Fibroblast of villous mesenchyme (primary cell): ENCODE results near the gene ADAMTSL1. TPM values are rescaled to one million over a fixed set of nuclear protein-coding genes. Genes with fewer than 3 reads are reported as not detected.
A peak's percentile ranks its signal among the peaks of the same experiment; 100 is the strongest.

ENCODE experiments used
- DNase-seq: peaks from one replicate; pipeline ENCODE4 v3.0.0-alpha.2; 2010; ENCODE audit warnings: low read depth
- H3K4me3 ChIP-seq: 2 replicates; pipeline ENCODE4 v1.5.1; 2011; ENCODE audit warnings: low read depth, mild to moderate bottlenecking, low read length
- total RNA-seq: library from RNA; depleted of rRNA; stranded (reverse); fragments of >200 nt; gene quantifications from 2 replicates; pipeline ENCODE4 v1.2.3, GENCODE V29; 2012
- TF ChIP-seq, protein P1 (sequence below): IDR thresholded peaks from 2 replicates; pipeline ENCODE4 v1.5.1; 2012; ENCODE audit warnings: low read depth, mild to moderate bottlenecking, low read length; ENCODE audit not compliant: insufficient read depth

The ADAMTSL1 gene
- total RNA-seq, 1 donor, result 3.0 TPM

DNA sequence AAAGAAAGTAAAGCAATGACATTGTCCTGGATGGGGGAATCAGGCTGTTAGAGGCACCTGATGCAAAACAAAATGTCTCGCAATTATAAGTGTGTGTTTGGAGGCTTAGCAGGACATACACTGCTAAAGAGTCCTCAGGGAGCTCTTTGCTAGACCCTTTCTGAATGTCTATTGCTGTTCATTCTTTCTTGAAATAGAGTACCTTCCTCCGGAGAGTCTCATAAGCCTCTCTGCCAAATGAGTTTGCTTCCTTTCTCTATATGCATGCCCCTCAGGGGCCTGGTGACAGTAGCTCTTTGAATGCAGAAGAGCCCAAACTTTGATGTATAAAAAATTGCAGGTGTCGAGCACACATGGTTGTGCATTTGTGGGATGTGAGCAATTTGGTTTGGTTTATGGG lies 26.4 kb upstream of the ADAMTSL1 start:
- DNase-seq, result no peak
- TF ChIP-seq, protein P1, sequence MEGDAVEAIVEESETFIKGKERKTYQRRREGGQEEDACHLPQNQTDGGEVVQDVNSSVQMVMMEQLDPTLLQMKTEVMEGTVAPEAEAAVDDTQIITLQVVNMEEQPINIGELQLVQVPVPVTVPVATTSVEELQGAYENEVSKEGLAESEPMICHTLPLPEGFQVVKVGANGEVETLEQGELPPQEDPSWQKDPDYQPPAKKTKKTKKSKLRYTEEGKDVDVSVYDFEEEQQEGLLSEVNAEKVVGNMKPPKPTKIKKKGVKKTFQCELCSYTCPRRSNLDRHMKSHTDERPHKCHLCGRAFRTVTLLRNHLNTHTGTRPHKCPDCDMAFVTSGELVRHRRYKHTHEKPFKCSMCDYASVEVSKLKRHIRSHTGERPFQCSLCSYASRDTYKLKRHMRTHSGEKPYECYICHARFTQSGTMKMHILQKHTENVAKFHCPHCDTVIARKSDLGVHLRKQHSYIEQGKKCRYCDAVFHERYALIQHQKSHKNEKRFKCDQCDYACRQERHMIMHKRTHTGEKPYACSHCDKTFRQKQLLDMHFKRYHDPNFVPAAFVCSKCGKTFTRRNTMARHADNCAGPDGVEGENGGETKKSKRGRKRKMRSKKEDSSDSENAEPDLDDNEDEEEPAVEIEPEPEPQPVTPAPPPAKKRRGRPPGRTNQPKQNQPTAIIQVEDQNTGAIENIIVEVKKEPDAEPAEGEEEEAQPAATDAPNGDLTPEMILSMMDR, result no peak
- H3K4me3 ChIP-seq, result no peak overlapping the region

DNA sequence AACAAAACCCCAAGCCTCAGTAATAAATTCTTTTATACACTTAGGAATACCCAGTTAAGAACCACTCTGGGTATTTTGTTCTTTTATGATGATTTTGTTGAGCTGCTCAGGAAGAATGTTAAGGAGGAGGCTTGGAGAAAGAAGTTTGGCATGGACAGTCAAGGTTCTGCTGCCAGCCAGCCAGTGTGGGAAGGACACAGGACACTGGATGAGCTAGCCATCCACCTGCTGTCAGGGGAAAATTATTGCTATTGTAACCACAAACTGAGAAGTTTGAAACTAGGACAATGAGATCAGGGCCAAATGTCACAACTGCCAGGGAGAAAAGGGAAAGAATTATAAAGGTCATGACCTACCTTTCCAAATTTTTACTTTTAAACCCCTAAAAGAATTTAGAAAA lies 25.9 kb upstream of the ADAMTSL1 start:
- DNase-seq, result no peak
- H3K4me3 ChIP-seq, result no peak overlapping the region
- TF ChIP-seq, protein P1, result no peak

DNA sequence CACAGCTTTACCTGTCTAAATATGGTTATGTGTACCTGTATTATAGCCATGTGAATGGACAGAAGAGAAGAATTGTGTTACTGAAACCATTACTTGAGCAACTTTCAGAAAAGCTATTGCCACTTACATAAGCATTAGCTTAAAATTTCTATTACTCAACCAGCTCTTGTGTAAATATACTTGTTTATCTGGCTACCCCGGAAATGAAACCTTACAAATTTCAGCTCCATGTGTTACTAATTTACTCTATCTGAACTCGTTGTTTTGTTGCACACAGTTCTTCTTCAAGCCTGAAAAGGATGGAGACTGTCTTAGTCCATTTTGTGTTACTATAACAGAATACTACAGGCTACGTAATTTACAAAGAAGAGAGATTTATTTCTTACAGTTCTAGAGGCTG lies 22.5 kb upstream of the ADAMTSL1 start:
- no peak overlapping the region for H3K4me3 ChIP-seq
- TF ChIP-seq, protein P1, result no peak
- DNase-seq, result peak; percentile 76

DNA sequence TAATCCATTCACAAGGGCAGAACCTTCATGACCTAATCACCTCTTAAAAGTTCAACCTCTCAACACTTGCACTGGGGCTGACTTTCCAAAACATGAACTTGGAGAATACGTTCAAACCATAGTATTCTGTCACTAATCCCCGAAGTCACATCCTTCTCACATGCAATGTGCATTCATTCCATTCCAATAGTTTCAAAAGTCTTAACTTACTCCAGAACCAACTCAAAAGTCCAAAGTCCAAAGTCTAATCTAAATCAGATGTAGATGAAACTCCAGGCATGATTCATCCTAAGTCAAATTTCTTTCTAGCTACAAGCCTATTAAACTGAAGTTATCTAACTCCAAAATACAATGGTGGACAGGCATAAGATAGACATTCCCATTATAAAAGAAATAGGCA lies 21.7 kb upstream of the ADAMTSL1 start:
- DNase-seq, result no peak
- TF ChIP-seq, protein P1, result no peak
- H3K4me3 ChIP-seq, result no peak overlapping the region

DNA sequence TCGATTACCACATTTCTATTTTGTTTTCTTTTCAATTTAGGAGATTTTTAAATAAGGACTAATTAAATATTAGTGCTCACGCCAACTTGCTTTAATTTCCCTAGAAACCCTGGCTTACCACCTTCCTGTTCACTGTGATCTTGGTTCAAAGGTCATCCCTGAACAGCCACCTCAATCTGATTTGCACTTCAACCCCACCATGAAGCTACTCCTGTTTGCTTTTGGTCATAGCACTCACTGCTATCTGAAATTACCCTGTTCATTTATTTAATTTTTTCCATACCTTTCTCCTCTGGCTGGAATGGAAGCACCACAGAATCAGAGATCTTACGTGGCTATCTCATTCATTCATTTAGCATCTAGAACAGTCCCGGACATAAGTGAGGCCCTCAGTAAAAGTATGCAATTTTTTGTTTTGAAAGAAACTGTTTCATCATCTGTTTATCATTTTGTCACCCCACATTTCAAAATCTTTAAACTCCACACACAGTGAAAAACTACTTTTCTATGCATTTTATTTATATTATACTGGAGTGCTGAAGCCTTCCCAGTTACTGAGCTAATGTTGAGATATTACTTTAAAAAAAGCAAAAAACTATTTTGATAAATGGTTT lies 17.2 kb upstream of the ADAMTSL1 start:
- TF ChIP-seq, protein P1, result no peak
- no peak for DNase-seq
- no peak overlapping the region for H3K4me3 ChIP-seq

DNA sequence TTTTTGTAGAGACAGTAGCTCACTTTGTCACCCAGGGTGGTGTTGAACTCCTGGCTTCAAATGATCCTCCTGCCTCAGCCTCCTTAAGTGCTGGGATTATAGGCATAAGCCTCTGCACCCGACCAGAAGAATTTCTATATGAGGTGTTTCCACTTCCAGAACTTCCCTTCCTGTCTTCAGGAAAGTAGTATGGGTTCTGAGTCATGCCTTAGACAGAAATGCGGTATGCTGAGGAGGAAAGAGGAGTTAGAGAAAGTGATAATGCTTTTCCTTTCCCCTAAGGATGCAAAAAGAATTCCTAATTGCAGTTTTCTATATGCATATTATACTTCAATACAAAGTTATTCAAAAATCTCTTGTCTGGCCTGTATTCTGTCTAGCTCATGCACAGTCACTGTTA lies 16.4 kb upstream of the ADAMTSL1 start:
- no peak for DNase-seq

More for the DNA sequence above, 16.4 kb upstream of the ADAMTSL1 start:
- TF ChIP-seq, protein P1, result no peak
- no peak overlapping the region for H3K4me3 ChIP-seq
